ENCODE data around the gene SH3BGR. TPM values are rescaled to one million over a fixed set of nuclear protein-coding genes. Genes with fewer than 3 reads are reported as not detected.

SH3BGR gene
- total RNA-seq, 1 experiment from 2014 or later, result 0.82 TPM

DNA sequence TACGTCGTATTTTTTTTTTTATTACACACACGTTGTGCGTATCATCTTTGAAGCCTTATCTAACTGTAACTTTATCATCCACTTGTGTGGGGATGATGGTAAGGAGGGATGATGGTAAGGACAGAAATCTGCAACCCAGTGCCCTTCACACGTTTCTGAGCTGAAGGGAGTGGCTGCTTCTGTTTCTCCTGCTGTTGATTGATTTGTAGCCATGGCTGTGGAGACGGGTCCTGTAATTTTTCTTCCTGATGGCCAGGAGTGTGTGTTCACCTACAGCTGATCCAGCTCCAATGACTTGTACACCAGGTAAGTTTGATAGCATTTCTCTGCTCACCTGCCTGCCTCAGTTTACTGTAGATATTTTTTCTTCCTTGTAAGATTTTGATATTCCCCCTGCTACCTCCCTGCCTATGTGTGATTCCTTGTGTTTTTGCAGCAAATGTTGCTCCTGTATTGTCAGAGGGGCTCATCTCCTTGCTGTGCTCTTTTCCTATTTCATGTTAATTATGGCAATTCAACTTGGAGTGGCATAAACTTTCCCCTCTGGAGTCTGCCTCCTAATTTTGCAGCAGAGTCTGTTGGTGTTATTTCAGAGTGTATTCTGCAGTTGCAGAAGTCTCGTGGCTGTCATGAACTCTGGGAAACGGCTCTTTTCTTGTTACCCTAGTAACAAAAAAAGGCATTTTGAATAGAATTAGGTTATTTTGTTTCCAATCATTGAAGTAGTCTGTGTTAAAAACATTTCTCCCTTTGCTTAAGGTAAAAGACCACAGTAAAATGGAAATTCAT is 64.1 kb downstream of the SH3BGR start:
- CTCF ChIA-PET, result no interaction called here
- TF ChIP-seq, protein P1, sequence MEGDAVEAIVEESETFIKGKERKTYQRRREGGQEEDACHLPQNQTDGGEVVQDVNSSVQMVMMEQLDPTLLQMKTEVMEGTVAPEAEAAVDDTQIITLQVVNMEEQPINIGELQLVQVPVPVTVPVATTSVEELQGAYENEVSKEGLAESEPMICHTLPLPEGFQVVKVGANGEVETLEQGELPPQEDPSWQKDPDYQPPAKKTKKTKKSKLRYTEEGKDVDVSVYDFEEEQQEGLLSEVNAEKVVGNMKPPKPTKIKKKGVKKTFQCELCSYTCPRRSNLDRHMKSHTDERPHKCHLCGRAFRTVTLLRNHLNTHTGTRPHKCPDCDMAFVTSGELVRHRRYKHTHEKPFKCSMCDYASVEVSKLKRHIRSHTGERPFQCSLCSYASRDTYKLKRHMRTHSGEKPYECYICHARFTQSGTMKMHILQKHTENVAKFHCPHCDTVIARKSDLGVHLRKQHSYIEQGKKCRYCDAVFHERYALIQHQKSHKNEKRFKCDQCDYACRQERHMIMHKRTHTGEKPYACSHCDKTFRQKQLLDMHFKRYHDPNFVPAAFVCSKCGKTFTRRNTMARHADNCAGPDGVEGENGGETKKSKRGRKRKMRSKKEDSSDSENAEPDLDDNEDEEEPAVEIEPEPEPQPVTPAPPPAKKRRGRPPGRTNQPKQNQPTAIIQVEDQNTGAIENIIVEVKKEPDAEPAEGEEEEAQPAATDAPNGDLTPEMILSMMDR (IDR thresholded peaks at IDR 0.05; ENCODE audit: insufficient read depth in 1 of 2, low read depth in 1 of 2, low read length in 1 of 2, severe bottlenecking in 1 of 2, unreplicated experiment in 1 of 2), result no peak

DNA sequence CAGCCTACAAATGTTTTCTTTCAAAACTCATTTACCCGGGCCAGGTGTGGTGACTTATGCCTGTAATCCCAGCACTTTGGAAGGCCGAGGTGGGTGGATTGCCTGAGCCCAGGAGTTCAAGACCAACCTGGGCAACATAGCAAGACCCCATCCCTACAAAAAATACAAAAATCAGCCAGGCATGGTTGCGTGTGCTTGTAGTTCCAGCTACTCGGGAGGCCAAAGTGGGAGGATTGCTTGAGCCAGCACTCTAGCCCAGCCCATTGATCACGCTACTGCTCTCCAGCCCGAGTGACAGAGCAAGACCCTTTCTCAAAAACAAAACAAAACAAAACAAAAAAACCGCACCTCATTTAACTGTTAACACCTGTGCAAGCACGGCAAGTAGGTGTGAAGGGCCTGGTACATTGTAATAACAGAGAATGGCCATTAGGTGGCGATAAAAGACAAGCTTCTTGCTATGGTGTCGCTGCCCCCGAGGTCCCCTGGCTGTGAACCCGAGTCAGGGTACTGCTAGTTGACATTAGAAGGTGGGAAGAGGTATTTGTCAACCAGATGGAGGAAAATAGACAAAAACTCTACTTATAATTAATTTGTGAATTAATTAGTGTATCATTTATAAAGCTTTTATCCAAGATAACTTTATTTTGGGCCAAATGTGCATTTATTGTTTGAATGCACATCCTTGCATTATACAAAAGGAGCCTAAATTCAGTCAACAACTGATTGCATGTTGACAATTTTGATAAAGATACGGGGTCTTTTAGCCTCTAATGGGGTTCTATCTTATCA is 66.5 kb downstream of the SH3BGR start:
- no peak overlapping the region for H3K4me3 Mint-ChIP-seq (ENCODE audit: unreplicated experiment)
- ChIA-PET CTCF (interaction anchor here (0.8 to 1.7 kb wide), 3 partner anchors 10 to 198 kb away, joined by 5 to 7 read pairs (median 5); no protein-coding TSS in a partner anchor), POLR2A (interaction anchor here (0.6 kb wide), 1 partner anchor 204 kb away, joined by 6 read pairs; no protein-coding TSS in a partner anchor)
- H3K27ac Mint-ChIP-seq (ENCODE audit: unreplicated experiment), result no peak overlapping the region
- no peaks in the 10 kb centered on the region for H3K36me3 ChIP-seq (ENCODE audit: control insufficient read depth, insufficient read depth, low read length)
- H3K4me1 ChIP-seq, result no peaks in the 10 kb centered on the region
- no peaks in the 10 kb centered on the region for H3K9me3 ChIP-seq
- BruUV-seq (replicated peaks), result no TSS peak
- intact Hi-C loops (cut with micrococcal nuclease; ENCODE audit: unreplicated experiment), result loop anchor here (1.0 to 5.0 kb wide), 2 partner anchors 114 to 197 kb away; no protein-coding TSS in a partner anchor
- H3K27me3 Mint-ChIP-seq (ENCODE audit: insufficient read depth, unreplicated experiment), result peaks cover 12% of the 10 kb centered on the region
- no peaks in the 10 kb centered on the region for H3K27me3 ChIP-seq (replicated peaks; ENCODE audit: control insufficient read depth, insufficient read depth, low read length)
- H3K4me3 ChIP-seq (ENCODE audit: low read depth, low read length), result no peak overlapping the region
- H3K36me3 Mint-ChIP-seq (ENCODE audit: insufficient read depth, unreplicated experiment), result no peaks in the 10 kb centered on the region
- peak; percentile 75 for DNase-seq
- H3K4me1 Mint-ChIP-seq (ENCODE audit: low read depth, unreplicated experiment), result no peaks in the 10 kb centered on the region
- H3K9me3 Mint-ChIP-seq (ENCODE audit: unreplicated experiment), result no peaks in the 10 kb centered on the region
- TF ChIP-seq, protein P1 (IDR thresholded peaks at IDR 0.05; ENCODE audit: insufficient read depth in 1 of 2, low read depth in 1 of 2, low read length in 1 of 2, severe bottlenecking in 1 of 2, unreplicated experiment in 1 of 2), result peak; percentile 85 to 95

More for the DNA sequence above, 64.1 kb downstream of the SH3BGR start:
- H3K4me1 ChIP-seq, result no peaks in the 10 kb centered on the region
- H3K27me3 ChIP-seq (replicated peaks; ENCODE audit: control insufficient read depth, insufficient read depth, low read length), result no peaks in the 10 kb centered on the region
- Mint-ChIP-seq H3K27ac (ENCODE audit: unreplicated experiment) (no peak overlapping the region), H3K27me3 (ENCODE audit: insufficient read depth, unreplicated experiment) (peaks cover 14% of the 10 kb centered on the region), H3K4me3 (ENCODE audit: unreplicated experiment) (no peak overlapping the region), H3K9me3 (ENCODE audit: unreplicated experiment) (no peaks in the 10 kb centered on the region), H3K4me1 (ENCODE audit: low read depth, unreplicated experiment) (no peaks in the 10 kb centered on the region), H3K36me3 (ENCODE audit: insufficient read depth, unreplicated experiment) (no peaks in the 10 kb centered on the region)
- DNase-seq, result no peak
- no peaks in the 10 kb centered on the region for H3K9me3 ChIP-seq
- POLR2A ChIA-PET, result no interaction called here
- BruUV-seq (replicated peaks), result no TSS peak
- H3K4me3 ChIP-seq (ENCODE audit: low read depth, low read length), result no peak overlapping the region
- H3K36me3 ChIP-seq (ENCODE audit: control insufficient read depth, insufficient read depth, low read length), result no peaks in the 10 kb centered on the region
- intact Hi-C loops (cut with micrococcal nuclease; ENCODE audit: unreplicated experiment), result loop anchor here (5.0 kb wide), 1 partner anchor 116 kb away; no protein-coding TSS in a partner anchor

DNA sequence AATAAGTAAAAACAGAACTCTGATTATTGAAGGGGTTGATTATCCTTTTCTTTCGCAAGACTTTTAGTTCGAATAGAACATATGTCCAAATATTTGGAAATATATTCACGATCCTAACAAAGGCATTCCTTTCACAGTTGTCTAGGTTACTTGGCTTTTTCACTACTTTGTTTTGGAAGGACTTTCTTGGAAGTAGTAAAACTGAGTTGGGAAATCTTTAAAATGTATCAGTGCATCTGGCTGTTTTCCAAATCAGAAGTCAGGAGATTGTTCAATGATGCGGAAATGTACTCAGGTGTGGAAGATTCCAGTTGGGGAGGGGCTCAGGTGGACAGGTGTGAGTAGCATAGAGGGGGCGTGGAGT is 67.1 kb downstream of the SH3BGR start:
- Mint-ChIP-seq H3K27me3 (ENCODE audit: insufficient read depth, unreplicated experiment) (peaks cover 12% of the 10 kb centered on the region), H3K4me3 (ENCODE audit: unreplicated experiment) (no peak overlapping the region), H3K36me3 (ENCODE audit: insufficient read depth, unreplicated experiment) (no peaks in the 10 kb centered on the region), H3K27ac (ENCODE audit: unreplicated experiment) (no peak overlapping the region), H3K4me1 (ENCODE audit: low read depth, unreplicated experiment) (no peaks in the 10 kb centered on the region), H3K9me3 (ENCODE audit: unreplicated experiment) (no peaks in the 10 kb centered on the region)
- intact Hi-C loops (cut with micrococcal nuclease; ENCODE audit: unreplicated experiment), result loop anchor here (1.0 to 5.0 kb wide), 2 partner anchors 113 to 196 kb away; no protein-coding TSS in a partner anchor
- H3K4me1 ChIP-seq, result no peaks in the 10 kb centered on the region
- ChIA-PET CTCF (interaction anchor here (0.6 to 1.7 kb wide), 2 partner anchors 181 to 195 kb away, joined by 3 to 5 read pairs; no protein-coding TSS in a partner anchor), POLR2A (no interaction called here)
- DNase-seq, result no peak
- no peaks in the 10 kb centered on the region for H3K27me3 ChIP-seq (replicated peaks; ENCODE audit: control insufficient read depth, insufficient read depth, low read length)
- TF ChIP-seq, protein P1 (IDR thresholded peaks at IDR 0.05; ENCODE audit: insufficient read depth in 1 of 2, low read depth in 1 of 2, low read length in 1 of 2, severe bottlenecking in 1 of 2, unreplicated experiment in 1 of 2), result no peak
- no peaks in the 10 kb centered on the region for H3K9me3 ChIP-seq
- no peaks in the 10 kb centered on the region for H3K36me3 ChIP-seq (ENCODE audit: control insufficient read depth, insufficient read depth, low read length)
- BruUV-seq (replicated peaks), result no TSS peak
- H3K4me3 ChIP-seq (ENCODE audit: low read depth, low read length), result no peak overlapping the region

All from Caco-2 (cell line).